H1 (cell line): ENCODE measurements around the gene FAM227B.

Source experiments
- ATF3 ChIP-seq: IDR thresholded peaks from 2 replicates; pipeline ENCODE4 v1.6.1; 2011; ENCODE audit warnings: low read depth, mild to moderate bottlenecking, low read length; ENCODE audit not compliant: insufficient read depth
- CHD2 ChIP-seq: IDR thresholded peaks from 2 replicates; pipeline ENCODE4 v1.6.1; 2012; ENCODE audit warnings: low read length, improper control_type of control experiment
- CREB1 ChIP-seq: IDR thresholded peaks from 2 replicates; pipeline ENCODE4 v1.6.1; 2012; ENCODE audit warnings: inconsistent platforms
- CTCF ChIP-seq, 3 experiments: IDR thresholded peaks; 1 replicate in 2 of 3; 2 replicates in 1 of 3; pipeline versions ENCODE4 v1.5.1 to v1.6.1; 2011; ENCODE audit warnings: low read length in 3 of 3, mild to moderate bottlenecking in 3 of 3, inconsistent platforms in 2 of 3, low read depth in 1 of 3, moderate library complexity in 1 of 3; ENCODE audit not compliant: insufficient read depth in 1 of 3; ENCODE audit errors: control extremely low read depth in 1 of 3
- E2F6 ChIP-seq: IDR thresholded peaks from 2 replicates; pipeline ENCODE4 v1.6.1; 2012; ENCODE audit warnings: inconsistent platforms
- HDAC2 ChIP-seq, 2 experiments: fragments of 300-600 bp in 1 of 2; sonication (generic) in 1 of 2; IDR thresholded peaks; 2 replicates each; pipeline ENCODE4 v1.6.1; 2011 to 2012; ENCODE audit warnings: low read depth in 2 of 2, low read length in 2 of 2, mild to moderate bottlenecking in 2 of 2, moderate library complexity in 2 of 2, borderline replicate concordance in 1 of 2, inconsistent platforms in 1 of 2
- HDAC6 ChIP-seq: IDR thresholded peaks from one replicate; pipeline ENCODE4 v1.7.1; 2012; ENCODE audit warnings: low read depth, mild to moderate bottlenecking, inconsistent platforms, low read length, moderate library complexity
- POLR2A ChIP-seq, 2 experiments: IDR thresholded peaks; 1 replicate in 1 of 2; 2 replicates in 1 of 2; pipeline ENCODE4 v1.6.1; 2011; ENCODE audit warnings: low read depth in 2 of 2, low read length in 2 of 2, mild to moderate bottlenecking in 2 of 2; ENCODE audit errors: control extremely low read depth in 1 of 2
- TCF12 ChIP-seq: IDR thresholded peaks from 2 replicates; pipeline ENCODE4 v1.6.1; 2011; ENCODE audit warnings: low read depth, mild to moderate bottlenecking, low read length

DNA sequence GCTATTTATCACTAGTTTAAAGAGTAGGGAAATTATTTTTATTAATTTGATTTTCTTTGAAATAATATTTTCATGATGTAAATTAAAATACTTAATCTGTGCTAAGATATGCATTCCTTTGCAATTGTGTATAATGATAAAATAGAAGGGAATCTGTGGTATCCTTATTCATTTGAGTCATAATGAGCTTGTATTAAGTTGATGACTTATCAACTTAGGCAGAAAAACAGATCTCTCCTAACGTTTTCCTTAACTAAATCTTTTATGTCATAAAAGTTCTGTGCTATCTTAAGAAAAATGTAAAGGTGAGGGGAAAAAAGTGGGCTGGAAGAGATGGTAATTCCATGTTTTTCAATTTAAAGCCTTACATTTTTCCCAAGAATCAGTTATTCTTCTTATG is 195.7 kb downstream of the FAM227B start:
- TF ChIP-seq ATF3 (no peak), HDAC2 (IDR thresholded peaks at IDR 0.05; ENCODE audit: borderline replicate concordance in 1 of 2, low read depth in 2 of 2, low read length in 2 of 2) (no peak), CHD2 (no peak), POLR2A (IDR thresholded peaks at IDR 0.05; ENCODE audit: control extremely low read depth in 1 of 2, low read depth in 2 of 2, low read length in 2 of 2) (no peak), CTCF (IDR thresholded peaks at IDR 0.05; ENCODE audit: control extremely low read depth in 1 of 3, insufficient read depth in 1 of 3, low read depth in 1 of 3, low read length in 3 of 3) (no peak), TCF12 (no peak), E2F6 (no peak), HDAC6 (no peak), CREB1 (no peak)
